Measurements from ENCODE around the gene ENOX1.

Gene ENOX1

GRCh38 chr13:43785650-43786471 is 911 bp downstream of the ENOX1 start:
- DNase-seq (ENCODE audit: low read depth, low spot score), result no peak

DNA sequence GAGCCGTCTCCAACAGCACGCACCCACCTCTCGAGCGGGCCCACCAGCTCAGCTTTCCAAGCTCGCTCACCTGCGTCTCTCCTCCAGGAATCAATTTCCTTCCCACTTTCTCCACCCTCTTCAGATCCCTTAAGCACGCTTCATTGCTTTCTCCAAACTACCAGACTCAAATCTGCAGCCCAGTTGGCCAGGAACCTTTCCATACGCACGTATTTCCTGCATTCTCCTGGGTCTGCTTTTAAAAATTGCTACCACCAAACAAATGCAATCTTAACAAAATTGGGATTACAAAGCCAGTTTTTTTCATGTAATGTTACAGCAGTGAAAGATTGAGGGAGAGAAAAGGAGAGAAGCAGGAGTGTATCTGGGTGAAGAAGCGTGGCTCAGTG is 1.5 kb downstream of the ENOX1 start:
- DNase-seq (ENCODE audit: low read depth, low spot score), result no peak

GRCh38 chr13:43784496-43784895 is 2.3 kb downstream of the ENOX1 start:
- no peak for DNase-seq (ENCODE audit: low read depth, low spot score)

DNA sequence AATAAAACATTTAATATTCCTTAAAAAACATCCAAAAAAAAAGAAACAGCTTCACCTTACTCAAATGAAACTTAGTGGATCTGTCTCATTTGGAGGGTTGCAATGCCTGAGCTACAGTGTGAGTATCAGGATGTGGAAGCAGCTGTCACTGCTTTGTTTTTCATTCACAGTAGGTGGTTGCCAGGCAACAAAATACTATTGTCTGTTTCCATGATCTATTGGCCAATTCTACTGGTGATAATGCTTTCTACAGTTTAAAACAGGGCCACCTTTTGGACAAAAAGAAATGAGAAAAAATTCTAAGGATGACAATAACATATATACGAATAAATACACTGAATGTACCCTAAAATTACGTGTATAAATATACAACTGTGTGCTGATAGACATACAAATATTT is 3.0 kb downstream of the ENOX1 start:
- no peak for DNase-seq (ENCODE audit: low read depth, low spot score)

GRCh38 chr13:43782686-43783085 is 4.1 kb downstream of the ENOX1 start:
- DNase-seq (ENCODE audit: low read depth, low spot score), result no peak

- no peak for DNase-seq (ENCODE audit: low read depth, low spot score)
Observed at GRCh38 chr13:43780666-43781065, 6.1 kb downstream of the ENOX1 start.

DNA sequence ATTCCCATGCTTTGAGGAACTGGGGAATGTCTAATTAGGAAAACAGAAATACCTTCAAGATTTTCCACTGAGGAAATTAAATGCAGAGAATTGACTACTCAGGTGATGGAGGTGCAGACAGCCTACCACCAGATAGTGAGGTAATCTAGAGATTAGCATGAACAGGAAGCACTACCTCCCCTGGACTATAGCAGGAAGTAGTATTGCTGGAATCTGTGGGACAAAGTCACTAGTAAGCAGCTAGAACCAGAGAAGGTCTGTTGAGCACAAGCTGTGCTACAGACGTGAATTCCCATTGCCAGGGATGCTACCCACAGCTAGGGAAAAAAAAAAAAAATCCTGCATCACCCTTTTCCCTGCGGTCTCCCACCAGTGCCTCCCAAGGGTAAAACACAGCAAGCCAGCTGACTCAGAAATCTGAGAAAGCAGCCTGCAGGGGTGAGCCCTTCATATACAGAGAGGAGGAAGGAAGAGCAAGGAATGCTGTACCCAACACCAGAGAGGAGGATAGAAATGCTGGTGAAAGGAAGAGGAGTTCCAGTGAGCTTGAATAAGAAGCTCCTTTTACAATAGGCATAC is 10.2 kb downstream of the ENOX1 start:
- no peak for DNase-seq (ENCODE audit: low read depth, low spot score)

GRCh38 chr13:43776006-43776405 is 10.8 kb downstream of the ENOX1 start:
- DNase-seq (ENCODE audit: low read depth, low spot score), result no peak

DNA sequence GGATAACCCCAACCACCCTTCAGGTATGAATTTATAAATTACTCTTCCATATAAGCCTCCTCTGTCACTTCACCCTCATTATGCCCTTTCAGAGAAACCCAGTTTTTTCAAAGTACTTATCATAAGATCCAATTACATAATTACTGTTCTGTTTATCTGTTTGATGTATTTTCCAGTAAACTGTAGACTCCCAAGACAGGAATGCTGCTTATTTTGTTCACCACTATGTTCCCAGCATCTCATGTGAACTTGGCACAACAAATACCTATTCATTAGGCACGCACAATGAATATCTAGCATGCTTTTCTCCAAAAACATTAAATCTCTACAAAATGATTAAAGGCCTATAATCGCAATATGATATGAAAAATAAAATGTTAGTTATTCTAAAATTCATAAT is 13.2 kb downstream of the ENOX1 start:
- DNase-seq (ENCODE audit: low read depth, low spot score), result no peak

GRCh38 chr13:43770871-43771270 is 15.9 kb downstream of the ENOX1 start:
- no peak for DNase-seq (ENCODE audit: low read depth, low spot score)

- DNase-seq (ENCODE audit: low read depth, low spot score), result no peak
Observed at GRCh38 chr13:43769529-43769928, 17.2 kb downstream of the ENOX1 start.

DNA sequence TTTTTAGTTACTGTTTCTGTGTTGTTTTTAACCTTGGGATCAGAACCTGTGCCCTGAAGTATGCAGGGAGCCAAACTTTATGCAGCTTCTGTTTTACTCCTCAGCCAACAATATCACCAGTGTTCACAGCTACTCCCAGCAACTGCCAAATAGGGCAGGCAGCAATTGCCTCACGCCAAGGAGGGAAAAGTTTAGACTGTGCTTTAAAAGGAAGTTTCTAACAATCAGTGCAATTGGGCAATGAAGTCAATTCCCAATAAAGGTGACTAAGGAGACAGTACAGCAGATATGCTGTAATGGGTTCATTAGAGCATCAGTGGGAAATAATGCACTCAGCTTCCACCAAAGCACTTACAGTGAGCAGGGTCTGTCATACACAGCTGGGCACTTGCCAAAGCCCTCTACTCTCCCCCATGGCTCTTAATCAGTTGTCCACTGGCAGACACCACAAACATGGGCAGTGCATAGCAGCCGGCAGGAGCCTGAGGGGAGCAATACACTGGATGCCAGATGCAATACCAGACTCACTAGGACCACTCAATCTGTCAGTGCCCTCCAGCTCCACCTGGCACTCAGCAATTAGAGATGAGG is 19.3 kb downstream of the ENOX1 start:
- DNase-seq (ENCODE audit: low read depth, low spot score), result no peak

- DNase-seq (ENCODE audit: low read depth, low spot score), result no peak
Observed at GRCh38 chr13:43766725-43767124, 20.0 kb downstream of the ENOX1 start.

- no peak for DNase-seq (ENCODE audit: low read depth, low spot score)
Observed at GRCh38 chr13:43764349-43764748, 22.4 kb downstream of the ENOX1 start.

GRCh38 chr13:43763143-43763759 is 23.5 kb downstream of the ENOX1 start:
- DNase-seq (ENCODE audit: low read depth, low spot score), result no peak

GRCh38 chr13:43761616-43762315 is 25.0 kb downstream of the ENOX1 start:
- no peak for DNase-seq (ENCODE audit: low read depth, low spot score)

GRCh38 chr13:43760257-43760656 is 26.5 kb downstream of the ENOX1 start:
- DNase-seq (ENCODE audit: low read depth, low spot score), result no peak

DNA sequence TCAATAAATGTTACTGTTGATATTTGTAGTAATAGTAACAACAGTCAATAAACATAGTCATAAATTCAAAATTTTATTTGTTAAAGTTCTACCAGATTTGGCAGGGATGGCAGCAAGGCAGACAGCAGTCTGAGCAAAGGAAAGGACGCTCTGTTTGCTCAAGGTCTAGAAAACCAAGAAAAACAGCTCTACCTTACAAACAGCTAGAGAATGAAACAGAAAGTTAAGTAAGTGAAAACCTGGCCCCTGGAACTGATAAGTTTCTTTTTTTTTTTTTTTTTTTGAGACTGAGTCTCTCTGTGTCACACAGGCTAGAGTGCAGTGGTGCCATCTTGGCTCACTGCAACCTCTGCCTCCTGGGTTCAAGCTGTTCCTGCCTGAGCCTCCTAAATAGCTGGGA is 27.9 kb downstream of the ENOX1 start:
- no peak for DNase-seq (ENCODE audit: low read depth, low spot score)

- DNase-seq (ENCODE audit: low read depth, low spot score), result no peak
Observed at GRCh38 chr13:43757266-43757665, 29.5 kb downstream of the ENOX1 start.

- no peak for DNase-seq (ENCODE audit: low read depth, low spot score)
Observed at GRCh38 chr13:43755844-43756243, 30.9 kb downstream of the ENOX1 start.

DNA sequence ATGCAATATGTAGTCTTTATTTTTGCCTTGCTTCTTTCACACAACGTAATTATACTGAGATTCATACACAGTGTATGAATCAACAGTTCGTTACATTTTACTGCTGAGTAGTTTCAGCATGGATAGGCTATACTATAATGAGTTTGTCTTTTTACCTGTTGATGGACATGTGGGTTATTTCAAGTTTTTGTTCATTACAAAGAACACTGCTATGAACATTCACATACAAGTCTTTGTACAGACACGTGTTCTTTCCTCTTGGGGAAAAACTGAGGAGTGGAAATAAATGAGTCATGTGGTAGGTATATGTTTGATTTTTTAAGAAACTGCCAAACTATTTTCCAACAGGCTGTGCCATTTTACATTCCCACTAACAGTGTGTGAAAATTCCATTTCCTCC is 35.1 kb downstream of the ENOX1 start:
- no peak for DNase-seq (ENCODE audit: low read depth, low spot score)

DNA sequence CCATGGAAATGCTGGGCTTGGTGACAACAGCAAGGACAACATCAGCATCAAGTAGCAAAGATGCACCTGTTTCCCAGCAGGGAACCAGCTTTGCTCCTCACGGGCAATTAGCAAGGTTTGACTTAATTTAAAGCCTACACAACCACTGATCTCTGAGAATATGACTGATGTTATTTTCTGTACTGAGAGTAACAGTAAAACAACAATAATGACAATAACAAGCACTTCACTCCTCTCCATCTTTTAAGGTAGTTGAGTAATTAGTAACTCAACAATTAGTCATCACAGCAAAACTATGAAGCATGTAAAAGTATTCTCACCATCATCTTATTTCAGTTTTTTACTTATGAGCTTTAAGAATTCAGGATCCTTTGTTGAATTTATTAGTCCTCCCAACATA is 37.3 kb downstream of the ENOX1 start:
- DNase-seq (ENCODE audit: low read depth, low spot score), result no peak

All from iPS DF 19.7 (cell line).